ENCODE results near the gene MAT1A. TPM values are rescaled to one million over a fixed set of nuclear protein-coding genes. Genes with fewer than 3 reads are reported as not detected.
A peak's percentile ranks its signal among the peaks of the same experiment; 100 is the strongest.

MAT1A gene
- polyA plus RNA-seq (ENCODE audit: low read depth in 6 of 6) = not detected

GRCh38 chr10:80289451-80290287 lies at the start of gene MAT1A:
TSS of gene MAT1A (minus strand) at chr10:80289658. CDS start at chr10:80289423, 235 bp downstream.
- Mint-ChIP-seq H3K9me3 (no peaks in the 10 kb centered on the region), H3K4me3 (no peak within 1 kb of the TSS), H3K4me1 (peaks cover 0 to 5% (median 0%) of the 10 kb centered on the region in 3 donors), H3K27ac (peak within 1 kb of the TSS in 1 of 6 donors; percentile 61), H3K36me3 (no peaks in the 10 kb centered on the region), H3K27me3 (peaks cover 4 to 19% (median 8%) of the 10 kb centered on the region in 3 donors)
- DNase-seq (no peak), ATAC-seq (ENCODE audit: low read depth in 2 of 2) (no peak)

GRCh38 chr10:80333983-80334382 lies 44.5 kb upstream of the MAT1A start:
- H3K27ac Mint-ChIP-seq = no peak overlapping the region
- no peaks in the 10 kb centered on the region for H3K36me3 Mint-ChIP-seq
- no peaks in the 10 kb centered on the region for H3K4me1 Mint-ChIP-seq
- H3K9me3 Mint-ChIP-seq = peaks cover 0 to 4% (median 0%) of the 10 kb centered on the region in 7 donors
- ATAC-seq (ENCODE audit: low read depth in 2 of 2) = no peak
- no peak for DNase-seq
- H3K27me3 Mint-ChIP-seq = no peaks in the 10 kb centered on the region
- H3K4me3 Mint-ChIP-seq = no peak overlapping the region

GRCh38 chr10:80324891-80325364 lies 35.5 kb upstream of the MAT1A start:
- Mint-ChIP-seq H3K27ac (no peak overlapping the region), H3K36me3 (no peaks in the 10 kb centered on the region), H3K27me3 (no peaks in the 10 kb centered on the region), H3K9me3 (no peaks in the 10 kb centered on the region), H3K4me3 (no peak overlapping the region), H3K4me1 (no peaks in the 10 kb centered on the region)
- no peak for ATAC-seq (ENCODE audit: low read depth in 2 of 2)
- DNase-seq = no peak

DNA sequence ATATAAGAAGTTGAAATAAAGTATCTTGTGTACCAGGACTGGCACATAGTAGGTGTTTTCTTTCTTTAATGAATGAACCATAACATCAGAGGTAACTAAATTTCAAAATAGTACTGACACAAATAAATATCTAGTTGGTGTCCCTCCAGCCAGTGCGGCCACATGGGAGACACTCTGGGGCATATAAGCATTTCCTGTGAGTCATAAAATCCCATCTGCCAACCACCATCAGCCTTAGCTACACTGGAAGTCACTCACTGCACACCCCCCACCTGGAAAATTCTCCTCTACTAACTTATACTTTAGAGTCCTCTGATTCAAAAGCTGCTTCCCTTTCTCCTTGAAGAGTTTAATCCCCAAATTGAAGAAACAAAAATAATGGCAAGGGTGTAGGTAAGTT lies 34.6 kb upstream of the MAT1A start:
- Mint-ChIP-seq H3K4me3 (no peak overlapping the region), H3K4me1 (no peaks in the 10 kb centered on the region), H3K27ac (no peak overlapping the region), H3K9me3 (no peaks in the 10 kb centered on the region), H3K36me3 (no peaks in the 10 kb centered on the region), H3K27me3 (no peaks in the 10 kb centered on the region)
- no peak for DNase-seq
- no peak for ATAC-seq (ENCODE audit: low read depth in 2 of 2)

DNA sequence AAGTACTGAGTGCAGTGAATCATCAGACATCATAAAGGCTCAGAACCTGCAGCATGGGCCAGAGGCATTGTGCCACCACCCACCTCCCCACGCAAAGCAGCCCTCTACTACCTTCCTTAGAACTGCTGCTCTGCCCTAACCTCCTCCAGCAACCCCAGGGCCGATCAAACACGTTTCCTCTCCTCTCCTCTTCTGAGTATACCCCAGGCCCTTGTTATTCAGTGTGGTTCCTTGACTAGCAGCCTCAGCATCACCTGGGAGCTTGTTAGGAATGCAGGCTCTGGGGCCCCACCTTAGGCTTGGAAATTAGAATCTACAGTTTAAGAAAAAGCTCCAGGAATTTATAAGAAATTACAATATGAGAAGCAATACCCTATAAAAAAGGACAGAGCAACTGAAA lies 33.9 kb upstream of the MAT1A start:
- no peak overlapping the region for H3K27ac Mint-ChIP-seq
- H3K9me3 Mint-ChIP-seq = no peaks in the 10 kb centered on the region
- ATAC-seq (ENCODE audit: low read depth in 2 of 2) (no peak), DNase-seq (no peak)
- no peaks in the 10 kb centered on the region for H3K27me3 Mint-ChIP-seq
- H3K4me1 Mint-ChIP-seq = no peaks in the 10 kb centered on the region
- H3K36me3 Mint-ChIP-seq = no peaks in the 10 kb centered on the region
- no peak overlapping the region for H3K4me3 Mint-ChIP-seq

DNA sequence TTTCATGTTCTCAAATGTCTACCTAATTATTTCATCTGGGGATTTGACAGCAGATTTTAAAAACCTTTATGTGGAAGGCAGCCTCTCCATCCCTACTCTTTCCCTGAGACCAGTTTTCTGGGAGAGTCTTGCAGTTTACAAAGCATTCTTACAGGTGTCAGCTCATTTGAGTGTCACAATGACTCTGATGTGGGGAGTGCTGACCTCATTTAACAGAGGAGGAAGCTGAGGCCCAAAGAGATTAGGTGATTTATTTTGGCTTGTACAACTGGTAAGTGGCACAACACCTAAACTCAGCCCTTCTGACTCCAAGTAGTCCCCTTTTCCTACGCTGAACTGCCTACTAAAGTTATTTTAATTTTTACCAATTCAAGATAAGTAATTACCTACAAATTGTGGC lies 33.3 kb upstream of the MAT1A start:
- Mint-ChIP-seq H3K4me3 (no peak overlapping the region), H3K27ac (no peak overlapping the region), H3K36me3 (no peaks in the 10 kb centered on the region), H3K27me3 (no peaks in the 10 kb centered on the region), H3K4me1 (no peaks in the 10 kb centered on the region), H3K9me3 (no peaks in the 10 kb centered on the region)
- DNase-seq (no peak), ATAC-seq (ENCODE audit: low read depth in 2 of 2) (no peak)

GRCh38 chr10:80322158-80322557 lies 32.7 kb upstream of the MAT1A start:
- H3K27me3 Mint-ChIP-seq = no peaks in the 10 kb centered on the region
- H3K9me3 Mint-ChIP-seq = no peaks in the 10 kb centered on the region
- ATAC-seq (ENCODE audit: low read depth in 2 of 2) = no peak
- no peak overlapping the region for H3K4me3 Mint-ChIP-seq
- H3K36me3 Mint-ChIP-seq = no peaks in the 10 kb centered on the region
- H3K4me1 Mint-ChIP-seq = no peaks in the 10 kb centered on the region
- no peak for DNase-seq
- no peak overlapping the region for H3K27ac Mint-ChIP-seq

DNA sequence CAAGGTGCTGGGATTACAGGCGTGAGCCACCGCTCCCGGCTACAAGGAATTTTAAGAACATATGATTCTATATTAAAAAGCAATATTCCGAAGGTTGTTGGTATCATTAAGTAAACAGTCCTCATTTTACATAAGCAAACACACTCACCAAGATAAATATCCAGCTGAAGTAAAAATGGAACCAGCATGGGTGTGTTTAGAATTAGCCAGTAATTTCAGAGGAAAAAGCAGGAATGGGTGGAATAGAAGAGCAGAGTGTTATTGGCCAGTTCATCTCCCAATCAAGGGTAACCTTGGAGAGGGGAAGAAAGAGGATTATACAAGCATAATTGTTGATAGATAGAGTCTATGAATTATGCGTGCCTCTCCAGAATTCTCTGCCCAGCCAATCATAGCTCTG lies 31.7 kb upstream of the MAT1A start:
- DNase-seq (no peak), ATAC-seq (ENCODE audit: low read depth in 2 of 2) (no peak)
- Mint-ChIP-seq H3K36me3 (no peaks in the 10 kb centered on the region), H3K9me3 (no peaks in the 10 kb centered on the region), H3K27me3 (no peaks in the 10 kb centered on the region), H3K27ac (no peak overlapping the region), H3K4me3 (no peak overlapping the region), H3K4me1 (no peaks in the 10 kb centered on the region)

DNA sequence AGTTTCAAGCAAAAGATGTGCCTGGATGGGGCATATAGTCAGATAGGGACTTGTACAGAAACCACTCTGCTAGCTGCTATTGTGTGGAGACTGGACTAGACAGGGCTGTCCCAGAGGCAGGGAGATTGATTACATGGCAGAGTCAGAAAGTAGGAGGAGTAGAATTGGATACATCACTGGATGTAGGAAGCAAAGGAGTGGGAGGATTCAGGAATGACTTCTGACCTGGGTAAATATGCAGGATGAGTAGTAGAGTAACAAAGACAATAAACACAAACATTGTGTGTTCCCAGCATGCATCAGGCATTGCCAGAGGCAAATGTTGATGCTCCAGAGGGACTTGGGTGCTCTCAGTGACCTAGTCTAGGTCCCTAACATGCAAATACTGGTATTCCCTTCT lies 30.9 kb upstream of the MAT1A start:
- Mint-ChIP-seq H3K4me3 (no peak overlapping the region), H3K9me3 (no peaks in the 10 kb centered on the region), H3K36me3 (no peaks in the 10 kb centered on the region), H3K27me3 (no peaks in the 10 kb centered on the region), H3K4me1 (no peaks in the 10 kb centered on the region), H3K27ac (no peak overlapping the region)
- ATAC-seq (ENCODE audit: low read depth in 2 of 2) (no peak), DNase-seq (no peak)

DNA sequence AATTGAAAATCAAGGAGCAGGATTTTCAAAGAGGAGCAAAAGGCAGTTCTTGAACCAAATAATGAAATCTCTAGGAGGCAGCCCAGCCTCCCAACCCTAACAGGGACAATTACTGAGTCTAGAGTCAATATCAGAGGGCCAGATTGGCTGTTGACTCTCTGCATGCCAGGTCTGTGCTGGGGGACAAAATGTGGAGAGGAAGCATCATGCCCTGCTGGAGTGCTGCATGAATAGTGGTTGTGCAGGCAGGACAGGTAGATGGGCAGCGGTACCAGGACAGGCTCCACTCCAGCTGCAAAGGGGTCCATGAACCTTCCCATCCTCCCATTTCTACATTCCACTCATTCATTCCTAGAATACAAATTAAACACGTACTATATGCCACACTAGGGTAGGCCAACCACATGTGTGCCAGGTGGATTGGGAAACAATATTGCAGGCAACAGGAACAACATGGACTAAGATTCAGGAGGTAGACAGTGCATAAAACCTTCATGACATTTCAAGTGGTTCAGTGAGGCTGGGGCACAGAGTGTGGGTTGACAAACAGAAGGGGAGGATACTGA lies 30.4 kb upstream of the MAT1A start:
- DNase-seq (no peak), ATAC-seq (ENCODE audit: low read depth in 2 of 2) (no peak)
- Mint-ChIP-seq H3K4me1 (no peaks in the 10 kb centered on the region), H3K4me3 (no peak overlapping the region), H3K36me3 (no peaks in the 10 kb centered on the region), H3K9me3 (no peaks in the 10 kb centered on the region), H3K27ac (no peak overlapping the region), H3K27me3 (no peaks in the 10 kb centered on the region)

GRCh38 chr10:80319318-80319717 lies 29.9 kb upstream of the MAT1A start:
- Mint-ChIP-seq H3K4me3 (no peak overlapping the region), H3K36me3 (no peaks in the 10 kb centered on the region), H3K27ac (no peak overlapping the region), H3K9me3 (no peaks in the 10 kb centered on the region), H3K4me1 (no peaks in the 10 kb centered on the region), H3K27me3 (no peaks in the 10 kb centered on the region)
- ATAC-seq (ENCODE audit: low read depth in 2 of 2) = no peak
- DNase-seq = no peak

DNA sequence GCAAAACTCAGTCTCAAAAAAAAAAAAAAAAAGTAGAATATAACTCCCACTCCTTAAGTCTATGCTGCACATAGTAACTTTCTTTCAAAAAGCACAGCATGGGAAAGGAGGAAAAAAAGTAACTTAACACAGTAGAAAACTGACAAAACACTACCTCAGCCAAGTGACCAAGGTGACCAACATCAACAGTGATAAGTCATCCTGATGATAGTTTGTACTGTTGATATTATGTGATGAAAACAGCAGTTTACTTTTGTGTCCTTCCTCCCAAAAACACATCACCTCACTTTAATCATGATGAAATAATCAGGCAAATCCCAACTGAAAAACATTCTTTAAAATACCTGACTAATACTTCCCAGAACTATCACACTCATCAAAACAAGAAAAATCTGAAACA lies 29.3 kb upstream of the MAT1A start:
- H3K9me3 Mint-ChIP-seq = no peaks in the 10 kb centered on the region

GRCh38 chr10:80315391-80315790 lies 25.9 kb upstream of the MAT1A start:
- H3K27me3 Mint-ChIP-seq = no peaks in the 10 kb centered on the region

More for the DNA sequence above, 29.3 kb upstream of the MAT1A start:
- Mint-ChIP-seq H3K4me3 (no peak overlapping the region), H3K36me3 (no peaks in the 10 kb centered on the region), H3K4me1 (no peaks in the 10 kb centered on the region), H3K27me3 (no peaks in the 10 kb centered on the region), H3K27ac (no peak overlapping the region)
- no peak for DNase-seq
- no peak for ATAC-seq (ENCODE audit: low read depth in 2 of 2)

DNA sequence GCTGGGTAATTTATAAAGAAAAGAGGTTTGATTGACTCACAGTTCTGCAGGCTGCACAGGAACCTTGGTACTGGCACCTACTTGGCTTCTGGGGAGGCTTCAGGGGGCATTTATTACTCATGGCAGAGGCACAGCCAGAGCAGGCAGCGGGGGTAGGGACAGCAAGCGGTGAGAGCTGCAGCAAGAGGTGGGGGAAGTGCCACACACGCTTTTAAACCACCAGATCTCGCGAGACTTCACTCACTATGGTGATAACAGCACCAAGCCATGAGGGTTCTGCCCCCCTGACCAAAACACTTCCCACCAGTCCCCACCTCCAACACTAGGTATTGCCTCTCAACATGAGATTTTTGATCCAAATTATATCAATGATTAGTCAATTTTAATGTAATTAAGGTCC lies 24.1 kb upstream of the MAT1A start:
- Mint-ChIP-seq H3K27me3 (no peaks in the 10 kb centered on the region), H3K4me1 (peaks cover 0 to 4% (median 4%) of the 10 kb centered on the region in 3 donors), H3K27ac (no peak overlapping the region), H3K4me3 (no peak overlapping the region), H3K36me3 (no peaks in the 10 kb centered on the region), H3K9me3 (peaks cover 0 to 8% (median 3%) of the 10 kb centered on the region in 7 donors)
- ATAC-seq (ENCODE audit: low read depth in 2 of 2) (no peak), DNase-seq (no peak)

More at GRCh38 chr10:80315391-80315790, 25.9 kb upstream of the MAT1A start:
- H3K4me1 Mint-ChIP-seq = peaks cover 0 to 4% (median 4%) of the 10 kb centered on the region in 3 donors
- H3K4me3 Mint-ChIP-seq = no peak overlapping the region
- H3K27ac Mint-ChIP-seq = no peak overlapping the region
- DNase-seq = no peak
- no peak for ATAC-seq (ENCODE audit: low read depth in 2 of 2)
- H3K9me3 Mint-ChIP-seq = no peaks in the 10 kb centered on the region
- no peaks in the 10 kb centered on the region for H3K36me3 Mint-ChIP-seq

Data from naive B cell (primary cell).